OCI-M2 (cell line): ENCODE measurements around the gene VSIG10.
"Not testable (repeated sequence)": the region's sequence is repeated elsewhere in the genome, so short reads cannot be mapped to it uniquely, and the experiment has no call there.

Experiments used
- DNase-seq: peaks from one replicate; lab custom pipeline; 2025; ENCODE audit not compliant: unreplicated experiment; lab: John Stamatoyannopoulos, UW

The VSIG10 gene

GRCh38 chr12:118109088-118109487 is 5.3 kb upstream of the VSIG10 start:
- no peak for DNase-seq

GRCh38 chr12:118107694-118108093 is 3.9 kb upstream of the VSIG10 start:
- no peak for DNase-seq

GRCh38 chr12:118107011-118107410 is 3.2 kb upstream of the VSIG10 start:
- DNase-seq = no peak

GRCh38 chr12:118103201-118103600 is 610 bp downstream of the VSIG10 start:
- no peak for DNase-seq

- DNase-seq = no peak
Measured at GRCh38 chr12:118102609-118103008, 1.2 kb downstream of the VSIG10 start.

GRCh38 chr12:118102070-118102469 is 1.7 kb downstream of the VSIG10 start:
- no peak for DNase-seq

- DNase-seq = no peak
Measured at GRCh38 chr12:118101051-118101450, 2.8 kb downstream of the VSIG10 start.

- DNase-seq = no peak
Measured at GRCh38 chr12:118098911-118099671, 4.7 kb downstream of the VSIG10 start.

GRCh38 chr12:118098401-118098800 is 5.4 kb downstream of the VSIG10 start:
- DNase-seq = no peak

GRCh38 chr12:118094039-118094438 is 9.8 kb downstream of the VSIG10 start:
- DNase-seq = no peak

GRCh38 chr12:118089782-118090181 is 14.0 kb downstream of the VSIG10 start:
- no peak for DNase-seq

GRCh38 chr12:118082161-118082560 is 21.6 kb downstream of the VSIG10 start:
- no peak for DNase-seq

- DNase-seq = not testable (repeated sequence)
Measured at GRCh38 chr12:118081521-118081920, 22.3 kb downstream of the VSIG10 start.

- no peak for DNase-seq
Measured at GRCh38 chr12:118073768-118074167, 30.0 kb downstream of the VSIG10 start.

GRCh38 chr12:118070650-118071049 is 33.2 kb downstream of the VSIG10 start:
- DNase-seq = no peak

- no peak for DNase-seq
Measured at GRCh38 chr12:118068445-118068844, 35.4 kb downstream of the VSIG10 start.

- DNase-seq = no peak
Measured at GRCh38 chr12:118065380-118065779, 38.4 kb downstream of the VSIG10 start.

- DNase-seq = no peak
Measured at GRCh38 chr12:118064608-118065007, 39.2 kb downstream of the VSIG10 start.

GRCh38 chr12:118063576-118064391 is 40.0 kb downstream of the VSIG10 start:
- no peak for DNase-seq

GRCh38 chr12:118061873-118062843 is 41.7 kb downstream of the VSIG10 start:
- DNase-seq = no peak
